Caco-2 (cell line): ENCODE measurements around the gene EML3. TPM values are rescaled to one million over a fixed set of nuclear protein-coding genes. Genes with fewer than 3 reads are reported as not detected.
"Not testable (repeated sequence)": the region's sequence is repeated elsewhere in the genome, so short reads cannot be mapped to it uniquely, and the experiment has no call there.

Experiments
- BruUV-seq: library from RNA; stranded (reverse); fragments of 400-500 nt; replicated peaks from 2 replicates; lab custom pipeline; 2021; lab: Mats Ljungman, UMichigan
- CTCF ChIA-PET: fragments of 300-600 bp; sonication (Branson Sonifier 250); formaldehyde crosslinking; loops from one replicate; lab custom pipeline; 2022; ENCODE audit warnings: antibody characterized with exemption; lab: Charles Lee
- POLR2A ChIA-PET: fragments of 300-600 bp; sonication (Branson Sonifier 250); formaldehyde crosslinking; loops from one replicate; lab custom pipeline; 2022; ENCODE audit warnings: antibody characterized with exemption; lab: Charles Lee
- DNase-seq, 2 experiments: peaks; one replicate each; pipeline versions ENCODE4 v3.0.0 to v3.0.0-alpha.2; 2020 to 2022
- H3K27me3 ChIP-seq: replicated peaks from 2 replicates; pipeline ENCODE4 v1.6.0; 2011; ENCODE audit warnings: low read length; ENCODE audit not compliant: control insufficient read depth, insufficient read depth
- H3K36me3 ChIP-seq: 2 replicates; pipeline ENCODE4 v1.5.1; 2011; ENCODE audit warnings: low read length; ENCODE audit not compliant: control insufficient read depth, insufficient read depth
- H3K4me1 ChIP-seq: fragments of 250-450 bp; sonication (Bioruptor Pico); 2 replicates; pipeline ENCODE4 v1.5.1; 2020; ENCODE audit warnings: mild to moderate bottlenecking
- H3K4me3 ChIP-seq: 2 replicates; pipeline ENCODE4 v1.5.1; 2011; ENCODE audit warnings: low read depth, mild to moderate bottlenecking, control low read depth, low read length
- H3K9me3 ChIP-seq: fragments of 250-450 bp; sonication (Bioruptor Pico); 2 replicates; pipeline ENCODE4 v1.5.1; 2020; ENCODE audit warnings: mild to moderate bottlenecking, moderate library complexity
- H3K27ac Mint-ChIP-seq: one replicate; pipeline ENCODE4 v1.8.0; 2022; ENCODE audit warnings: mixed read lengths; ENCODE audit not compliant: unreplicated experiment
- H3K27me3 Mint-ChIP-seq: one replicate; pipeline ENCODE4 v1.8.0; 2022; ENCODE audit warnings: mixed read lengths; ENCODE audit not compliant: insufficient read depth, unreplicated experiment
- H3K36me3 Mint-ChIP-seq: one replicate; pipeline ENCODE4 v1.8.0; 2022; ENCODE audit warnings: mild to moderate bottlenecking, mixed read lengths; ENCODE audit not compliant: insufficient read depth, unreplicated experiment
- H3K4me1 Mint-ChIP-seq: one replicate; pipeline ENCODE4 v1.8.0; 2022; ENCODE audit warnings: low read depth, mixed read lengths; ENCODE audit not compliant: unreplicated experiment
- H3K4me3 Mint-ChIP-seq: one replicate; pipeline ENCODE4 v1.8.0; 2022; ENCODE audit warnings: mild to moderate bottlenecking, moderate library complexity, mixed read lengths; ENCODE audit not compliant: unreplicated experiment
- H3K9me3 Mint-ChIP-seq: one replicate; pipeline ENCODE4 v1.8.0; 2022; ENCODE audit warnings: mixed read lengths; ENCODE audit not compliant: unreplicated experiment
- CTCF ChIP-seq, 2 experiments: fragments of 200-600 bp in 1 of 2; IDR thresholded peaks; 1 replicate in 1 of 2; 2 replicates in 1 of 2; pipeline versions ENCODE4 v1.5.1 to v1.8.0; 2011 to 2022; ENCODE audit warnings: antibody characterized with exemption in 1 of 2, control low read depth in 1 of 2, inconsistent platforms in 1 of 2, low read depth in 1 of 2, low read length in 1 of 2, mild to moderate bottlenecking in 1 of 2, moderate library complexity in 1 of 2; ENCODE audit not compliant: insufficient read depth in 1 of 2, severe bottlenecking in 1 of 2, unreplicated experiment in 1 of 2
- intact Hi-C: fragments of 100-400 bp; cut with micrococcal nuclease; formaldehyde crosslinking; loops from one replicate; pipeline ENCODE4 v1.10.0; 2022; ENCODE audit not compliant: unreplicated experiment
- total RNA-seq: library from RNA; stranded (reverse); gene quantifications from 2 replicates; pipeline ENCODE4 v1.2.3, GENCODE V29; 2022

EML3 gene
- total RNA-seq, 1 experiment from 2014 or later, result 61.2 TPM

- Mint-ChIP-seq H3K27me3 (no peaks in the 10 kb centered on the region), H3K4me1 (peaks cover 18% of the 10 kb centered on the region), H3K36me3 (peaks cover 78% of the 10 kb centered on the region), H3K27ac (no peak overlapping the region), H3K9me3 (no peaks in the 10 kb centered on the region), H3K4me3 (no peak overlapping the region)
- Histone ChIP-seq H3K27me3 (no peaks in the 10 kb centered on the region), H3K4me3 (no peak overlapping the region), H3K4me1 (peaks cover 36% of the 10 kb centered on the region), H3K36me3 (peaks cover 9% of the 10 kb centered on the region), H3K9me3 (no peaks in the 10 kb centered on the region)
- ChIA-PET POLR2A (interaction anchor here (0.9 to 1.7 kb wide), 3 partner anchors 15 to 36 kb away, joined by 3 to 7 read pairs (median 3); partner anchors contain the start of gene EEF1G), CTCF (interaction anchor here (0.8 to 1.2 kb wide), 2 partner anchors 15 to 164 kb away, joined by 3 to 6 read pairs; partner anchors contain the start of gene EEF1G)
- intact Hi-C loops, result no loop called here
- BruUV-seq, result no TSS peak
- TF ChIP-seq CTCF (IDR thresholded peaks at IDR 0.05; ENCODE audit: insufficient read depth in 1 of 2, low read depth in 1 of 2, low read length in 1 of 2, severe bottlenecking in 1 of 2, unreplicated experiment in 1 of 2), result peak; percentile 33 to 37
- peak in 1 of 2 experiments; percentile 43 for DNase-seq
These were observed 23.5 kb downstream of the EML3 start for GRCh38 chr11:62588966-62589637.

- DNase-seq, H3K27me3 Mint-ChIP-seq, CTCF ChIA-PET, intact Hi-C loops, H3K36me3 ChIP-seq, BruUV-seq, H3K27ac Mint-ChIP-seq, H3K4me3 Mint-ChIP-seq, H3K9me3 ChIP-seq, H3K4me3 ChIP-seq, H3K27me3 ChIP-seq, H3K9me3 Mint-ChIP-seq: not testable (repeated sequence)
- Mint-ChIP-seq H3K4me1 (peaks cover 17% of the 10 kb centered on the region), H3K36me3 (peaks cover 68% of the 10 kb centered on the region)
- H3K4me1 ChIP-seq, result peaks cover 24% of the 10 kb centered on the region
- POLR2A ChIA-PET, result interaction anchor here (1.0 kb wide), 1 partner anchor 11 kb away, joined by 3 read pairs; the partner anchor contains the start of gene EEF1G
These were observed 27.2 kb downstream of the EML3 start for GRCh38 chr11:62585356-62585755.

- H3K27me3 Mint-ChIP-seq, H3K36me3 ChIP-seq, H3K4me1 ChIP-seq, POLR2A ChIA-PET, BruUV-seq, H3K4me3 Mint-ChIP-seq, H3K27me3 ChIP-seq, intact Hi-C loops, DNase-seq, H3K9me3 ChIP-seq, H3K4me3 ChIP-seq, H3K9me3 Mint-ChIP-seq, H3K27ac Mint-ChIP-seq: not testable (repeated sequence)
- peaks cover 16% of the 10 kb centered on the region for H3K4me1 Mint-ChIP-seq
- CTCF ChIA-PET, result interaction anchor here (1.0 kb wide), 1 partner anchor 10 kb away, joined by 4 read pairs; the partner anchor contains the start of gene TUT1
- peaks cover 75% of the 10 kb centered on the region for H3K36me3 Mint-ChIP-seq
These were observed 30.8 kb downstream of the EML3 start for GRCh38 chr11:62581735-62582134.
